Measurements from ENCODE around the gene TBC1D2.

DNA sequence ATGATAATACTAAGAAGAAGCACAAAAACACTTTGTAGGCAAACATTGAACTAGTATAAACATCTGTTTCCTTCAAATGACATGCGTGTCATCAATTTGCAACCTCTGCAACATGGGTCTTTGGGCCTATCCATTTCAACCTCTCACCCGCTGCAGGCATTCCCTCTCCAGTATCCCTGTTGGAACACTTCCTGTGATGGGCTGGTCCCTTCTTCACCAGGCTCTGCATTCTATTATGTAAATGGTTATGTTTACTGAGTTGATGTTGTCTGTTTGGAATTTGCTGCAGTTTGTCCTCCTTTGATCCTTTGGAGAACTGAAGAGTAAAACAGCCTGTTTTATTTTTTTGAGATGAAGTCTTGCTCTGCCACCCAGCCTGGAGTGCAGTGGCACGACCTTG lies 16.6 kb upstream of the TBC1D2 start:
- TF ChIP-seq POLR2A (IDR thresholded peaks at IDR 0.05), result no peak
- TF ChIP-seq, protein P1, sequence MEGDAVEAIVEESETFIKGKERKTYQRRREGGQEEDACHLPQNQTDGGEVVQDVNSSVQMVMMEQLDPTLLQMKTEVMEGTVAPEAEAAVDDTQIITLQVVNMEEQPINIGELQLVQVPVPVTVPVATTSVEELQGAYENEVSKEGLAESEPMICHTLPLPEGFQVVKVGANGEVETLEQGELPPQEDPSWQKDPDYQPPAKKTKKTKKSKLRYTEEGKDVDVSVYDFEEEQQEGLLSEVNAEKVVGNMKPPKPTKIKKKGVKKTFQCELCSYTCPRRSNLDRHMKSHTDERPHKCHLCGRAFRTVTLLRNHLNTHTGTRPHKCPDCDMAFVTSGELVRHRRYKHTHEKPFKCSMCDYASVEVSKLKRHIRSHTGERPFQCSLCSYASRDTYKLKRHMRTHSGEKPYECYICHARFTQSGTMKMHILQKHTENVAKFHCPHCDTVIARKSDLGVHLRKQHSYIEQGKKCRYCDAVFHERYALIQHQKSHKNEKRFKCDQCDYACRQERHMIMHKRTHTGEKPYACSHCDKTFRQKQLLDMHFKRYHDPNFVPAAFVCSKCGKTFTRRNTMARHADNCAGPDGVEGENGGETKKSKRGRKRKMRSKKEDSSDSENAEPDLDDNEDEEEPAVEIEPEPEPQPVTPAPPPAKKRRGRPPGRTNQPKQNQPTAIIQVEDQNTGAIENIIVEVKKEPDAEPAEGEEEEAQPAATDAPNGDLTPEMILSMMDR (IDR thresholded peaks at IDR 0.05), result no peak
